HS-27A (cell line): ENCODE measurements around the gene PCDHGB4.
"Not testable (repeated sequence)": the region's sequence is repeated elsewhere in the genome, so short reads cannot be mapped to it uniquely, and the experiment has no call there.

Experiments used
- DNase-seq: peaks from one replicate; pipeline ENCODE4 v3.0.0-alpha.2; 2012; ENCODE audit warnings: low read depth, missing footprints

Gene PCDHGB4

DNA sequence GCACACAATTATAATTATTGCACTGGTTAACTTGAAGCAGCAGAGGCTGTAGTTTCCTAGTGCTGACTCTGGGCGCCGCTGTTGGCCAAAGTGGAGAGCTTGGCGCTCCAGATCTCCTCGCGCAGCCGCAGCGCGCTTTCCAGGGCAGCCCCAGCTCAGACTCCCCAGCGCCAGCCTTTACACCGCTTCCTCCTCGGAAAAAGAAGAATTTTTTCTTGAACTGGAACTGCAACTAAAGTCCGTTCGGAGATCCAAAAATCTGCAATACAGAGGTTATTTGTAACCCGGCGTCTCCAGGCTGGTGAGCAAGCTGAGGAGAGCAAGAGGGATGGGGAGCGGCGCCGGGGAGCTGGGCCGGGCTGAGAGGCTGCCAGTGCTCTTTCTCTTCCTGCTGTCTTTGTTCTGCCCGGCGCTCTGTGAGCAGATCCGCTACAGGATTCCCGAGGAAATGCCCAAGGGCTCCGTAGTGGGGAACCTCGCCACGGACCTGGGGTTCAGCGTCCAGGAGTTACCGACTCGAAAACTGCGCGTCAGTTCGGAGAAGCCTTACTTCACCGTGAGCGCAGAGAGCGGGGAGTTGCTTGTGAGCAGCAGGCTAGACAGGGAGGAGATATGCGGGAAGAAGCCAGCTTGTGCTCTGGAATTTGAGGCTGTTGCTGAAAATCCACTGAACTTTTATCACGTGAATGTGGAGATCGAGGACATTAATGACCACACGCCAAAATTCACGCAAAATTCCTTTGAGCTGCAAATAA, at the start of gene PCDHGB4:
TSS of gene PCDHGB4 (plus strand) at position 142 of the 755 bp plus-strand sequence. CDS start at position 329, 187 bp downstream.
- DNase-seq, result not testable (repeated sequence)

DNA sequence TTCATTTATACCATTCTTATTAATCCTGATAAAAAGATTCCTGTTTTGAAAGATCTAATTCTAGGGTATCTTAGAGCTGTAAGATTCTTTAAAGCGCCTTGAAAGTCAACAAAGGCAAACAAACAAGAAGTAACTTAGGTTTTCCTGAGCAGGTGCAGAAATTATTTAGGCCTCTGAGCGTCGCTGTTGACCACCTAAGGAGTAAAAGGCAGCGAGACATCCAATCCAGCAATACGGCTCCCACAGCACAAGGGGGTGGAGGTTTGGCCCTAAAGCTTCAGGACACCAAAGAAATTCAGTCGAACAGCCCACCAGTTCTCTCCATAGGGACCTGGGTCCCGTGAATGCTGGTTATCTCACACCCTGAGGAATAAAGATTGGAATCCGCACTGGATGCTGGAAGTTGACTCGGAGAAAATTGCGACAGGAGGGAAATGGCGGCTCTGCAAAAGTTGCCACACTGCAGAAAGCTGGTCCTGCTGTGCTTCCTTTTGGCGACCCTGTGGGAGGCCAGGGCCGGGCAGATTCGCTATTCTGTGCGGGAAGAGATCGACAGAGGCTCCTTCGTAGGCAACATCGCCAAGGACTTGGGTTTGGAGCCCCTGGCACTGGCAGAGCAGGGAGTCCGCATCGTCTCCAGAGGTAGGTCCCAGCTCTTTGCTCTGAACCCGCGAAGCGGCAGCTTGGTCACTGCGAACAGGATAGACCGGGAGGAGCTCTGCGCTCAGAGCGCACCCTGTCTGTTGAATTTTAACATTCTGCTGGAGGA, 48.8 kb upstream of the PCDHGB4 start, which contains the start of gene PCDHGA2:
TSS of gene PCDHGA2 (plus strand) at position 223 of the 769 bp plus-strand sequence.
- DNase-seq, result no peak

DNA sequence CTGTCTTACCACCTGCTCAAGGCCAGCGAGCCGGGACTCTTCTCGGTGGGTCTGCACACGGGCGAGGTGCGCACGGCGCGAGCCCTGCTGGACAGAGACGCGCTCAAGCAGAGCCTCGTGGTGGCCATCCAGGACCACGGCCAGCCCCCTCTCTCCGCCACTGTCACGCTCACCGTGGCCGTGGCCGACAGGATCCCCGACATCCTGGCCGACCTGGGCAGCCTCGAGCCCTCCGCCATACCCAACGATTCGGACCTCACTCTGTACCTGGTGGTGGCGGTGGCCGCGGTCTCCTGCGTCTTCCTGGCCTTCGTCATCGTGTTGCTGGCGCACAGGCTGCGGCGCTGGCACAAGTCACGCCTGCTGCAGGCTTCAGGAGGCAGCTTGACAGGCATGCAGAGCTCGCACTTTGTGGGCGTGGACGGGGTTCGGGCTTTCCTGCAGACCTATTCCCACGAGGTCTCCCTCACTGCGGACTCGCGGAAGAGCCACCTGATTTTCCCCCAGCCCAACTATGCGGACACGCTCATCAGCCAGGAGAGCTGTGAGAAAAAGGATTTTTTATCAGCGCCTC, 46.6 kb upstream of the PCDHGB4 start:
- not testable (repeated sequence) for DNase-seq

DNA sequence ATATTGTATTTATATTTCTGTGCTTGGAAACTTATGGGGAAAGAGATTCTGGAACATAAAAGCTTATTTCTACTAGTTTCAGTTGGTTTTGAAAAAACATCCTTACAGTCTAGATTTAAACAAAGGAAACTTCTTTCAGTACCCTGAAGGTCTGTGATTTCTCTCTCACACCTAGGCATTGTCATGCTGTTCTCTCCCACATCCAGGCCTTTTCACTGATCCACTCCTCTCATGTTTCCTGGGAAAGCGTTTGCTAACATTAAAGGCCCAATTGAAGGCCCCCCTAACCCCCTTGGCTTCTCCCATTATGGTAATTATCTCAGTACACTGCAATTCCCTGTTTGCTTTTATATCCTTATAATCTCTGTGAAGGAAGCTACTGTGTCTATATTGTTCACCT, 44.7 kb upstream of the PCDHGB4 start:
- DNase-seq, result no peak

DNA sequence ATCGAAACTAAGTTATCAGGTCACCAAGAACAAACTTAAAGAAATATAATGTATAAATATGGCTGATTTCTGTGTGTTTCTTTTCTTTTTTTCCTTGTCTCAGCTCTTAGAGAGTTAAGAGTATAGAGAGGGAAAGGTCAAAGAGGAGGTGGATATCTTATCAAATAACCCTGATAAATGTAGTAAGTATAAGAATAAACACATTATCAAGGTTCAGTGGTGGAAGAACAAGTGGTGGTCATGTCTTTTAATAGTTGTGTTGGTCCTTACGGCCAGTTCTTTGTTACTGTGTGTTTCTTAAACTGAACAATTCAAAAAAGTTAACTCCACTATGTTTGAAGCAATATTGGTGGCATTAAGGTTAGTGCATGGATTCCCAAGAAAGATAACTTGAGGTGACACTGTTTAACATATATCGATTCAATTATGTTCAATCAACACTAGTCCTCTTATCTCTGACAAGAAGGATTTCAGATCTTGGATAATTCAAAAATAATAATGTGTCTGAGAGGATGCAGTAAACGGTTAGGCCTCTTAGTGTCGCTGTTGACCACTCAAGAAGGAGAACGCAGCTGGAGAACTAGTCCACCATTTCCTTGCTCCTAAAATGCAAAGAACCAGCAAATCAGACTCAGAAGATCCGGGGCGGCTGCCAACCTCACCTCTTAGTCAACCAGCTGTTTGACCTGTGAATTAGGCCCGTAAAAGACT, 44.1 kb upstream of the PCDHGB4 start, which contains the start of gene PCDHGA3:
TSS of gene PCDHGA3 (plus strand) at position 588 of the 711 bp plus-strand sequence. CDS start 205 bp downstream, outside the sequence.
- DNase-seq, result no peak

DNA sequence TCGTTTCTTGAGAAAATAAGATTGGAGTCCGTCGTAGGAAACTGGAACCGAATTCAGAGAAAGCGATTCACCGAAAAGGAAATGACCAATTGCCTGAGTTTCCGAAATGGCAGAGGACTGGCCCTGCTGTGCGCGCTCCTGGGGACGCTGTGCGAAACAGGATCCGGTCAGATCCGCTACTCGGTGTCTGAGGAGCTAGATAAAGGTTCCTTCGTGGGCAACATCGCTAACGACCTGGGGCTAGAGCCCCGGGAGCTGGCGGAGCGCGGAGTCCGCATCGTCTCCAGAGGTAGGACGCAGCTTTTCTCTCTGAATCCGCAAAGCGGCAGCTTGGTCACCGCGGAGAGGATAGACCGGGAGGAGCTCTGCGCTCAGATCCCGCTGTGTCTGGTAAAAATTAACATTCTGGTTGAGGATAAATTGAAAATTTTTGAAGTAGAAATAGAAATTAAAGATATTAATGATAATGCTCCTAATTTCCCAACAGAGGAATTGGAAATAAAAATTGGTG, 43.5 kb upstream of the PCDHGB4 start:
- DNase-seq, result no peak

DNA sequence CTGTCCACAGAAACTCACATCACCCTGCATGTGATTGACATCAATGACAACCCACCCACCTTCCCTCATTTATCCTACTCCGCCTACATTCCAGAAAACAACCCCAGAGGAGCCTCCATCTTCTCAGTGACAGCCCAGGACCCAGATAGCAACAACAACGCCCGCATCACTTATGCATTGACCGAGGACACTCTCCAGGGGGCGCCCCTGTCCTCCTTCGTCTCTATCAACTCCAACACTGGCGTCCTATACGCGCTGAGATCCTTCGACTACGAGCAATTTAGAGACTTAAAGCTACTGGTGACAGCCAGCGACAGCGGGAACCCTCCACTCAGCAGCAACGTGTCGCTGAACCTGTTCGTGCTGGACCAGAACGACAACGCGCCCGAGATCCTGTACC, 42.2 kb upstream of the PCDHGB4 start:
- no peak for DNase-seq

DNA sequence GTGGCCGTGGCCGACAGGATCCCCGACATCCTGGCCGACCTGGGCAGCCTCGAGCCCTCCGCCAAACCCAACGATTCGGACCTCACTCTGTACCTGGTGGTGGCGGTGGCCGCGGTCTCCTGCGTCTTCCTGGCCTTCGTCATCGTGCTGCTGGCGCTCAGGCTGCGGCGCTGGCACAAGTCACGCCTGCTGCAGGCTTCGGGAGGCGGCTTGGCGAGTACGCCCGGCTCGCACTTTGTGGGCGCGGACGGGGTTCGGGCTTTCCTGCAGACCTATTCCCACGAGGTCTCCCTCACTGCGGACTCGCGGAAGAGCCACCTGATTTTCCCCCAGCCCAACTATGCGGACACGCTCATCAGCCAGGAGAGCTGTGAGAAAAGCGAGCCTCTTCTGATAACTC, 41.5 kb upstream of the PCDHGB4 start:
- not testable (repeated sequence) for DNase-seq

DNA sequence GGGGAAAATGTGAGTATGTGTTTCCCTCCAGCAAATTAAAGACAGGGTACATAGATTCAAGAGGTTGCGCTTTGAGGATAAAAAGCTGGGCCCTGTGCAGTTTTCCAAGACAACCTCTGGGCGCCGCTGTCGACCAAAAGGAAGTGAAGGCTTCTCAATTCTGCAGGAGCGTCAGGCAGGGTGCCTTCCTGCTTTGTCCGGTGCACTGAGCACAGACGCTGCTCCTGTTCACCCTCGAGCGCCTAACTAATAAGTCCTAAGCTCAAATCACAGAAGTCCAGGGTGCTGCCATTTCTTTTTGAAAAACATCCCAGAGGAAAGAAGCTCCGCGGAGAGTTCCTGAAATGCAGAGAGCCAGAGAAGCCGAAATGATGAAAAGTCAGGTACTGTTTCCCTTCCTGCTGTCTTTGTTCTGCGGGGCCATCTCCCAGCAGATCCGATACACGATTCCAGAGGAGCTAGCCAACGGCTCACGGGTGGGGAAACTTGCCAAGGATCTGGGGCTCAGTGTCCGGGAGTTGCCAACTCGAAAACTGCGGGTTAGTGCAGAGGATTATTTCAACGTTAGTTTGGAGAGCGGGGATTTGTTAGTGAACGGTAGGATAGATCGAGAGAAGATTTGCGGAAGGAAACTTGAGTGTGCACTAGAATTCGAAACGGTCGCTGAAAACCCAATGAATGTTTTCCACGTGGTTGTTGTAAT, 37.4 kb upstream of the PCDHGB4 start, which contains the start of gene PCDHGB1:
TSS of gene PCDHGB1 (plus strand) at position 183 of the 703 bp plus-strand sequence. CDS start at position 345, 162 bp downstream.
- no peak for DNase-seq

DNA sequence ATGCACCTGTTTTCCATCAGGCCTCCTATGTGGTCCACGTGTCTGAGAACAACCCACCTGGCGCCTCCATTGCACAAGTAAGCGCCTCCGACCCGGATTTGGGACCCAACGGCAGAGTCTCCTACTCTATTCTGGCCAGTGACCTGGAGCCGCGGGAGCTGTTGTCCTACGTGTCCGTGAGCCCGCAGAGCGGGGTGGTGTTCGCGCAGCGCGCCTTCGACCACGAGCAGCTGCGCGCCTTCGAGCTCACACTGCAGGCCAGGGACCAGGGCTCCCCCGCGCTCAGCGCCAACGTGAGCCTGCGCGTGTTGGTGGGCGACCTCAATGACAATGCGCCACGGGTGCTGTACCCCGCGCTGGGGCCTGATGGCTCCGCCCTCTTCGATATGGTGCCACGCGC, 35.9 kb upstream of the PCDHGB4 start:
- no peak for DNase-seq

DNA sequence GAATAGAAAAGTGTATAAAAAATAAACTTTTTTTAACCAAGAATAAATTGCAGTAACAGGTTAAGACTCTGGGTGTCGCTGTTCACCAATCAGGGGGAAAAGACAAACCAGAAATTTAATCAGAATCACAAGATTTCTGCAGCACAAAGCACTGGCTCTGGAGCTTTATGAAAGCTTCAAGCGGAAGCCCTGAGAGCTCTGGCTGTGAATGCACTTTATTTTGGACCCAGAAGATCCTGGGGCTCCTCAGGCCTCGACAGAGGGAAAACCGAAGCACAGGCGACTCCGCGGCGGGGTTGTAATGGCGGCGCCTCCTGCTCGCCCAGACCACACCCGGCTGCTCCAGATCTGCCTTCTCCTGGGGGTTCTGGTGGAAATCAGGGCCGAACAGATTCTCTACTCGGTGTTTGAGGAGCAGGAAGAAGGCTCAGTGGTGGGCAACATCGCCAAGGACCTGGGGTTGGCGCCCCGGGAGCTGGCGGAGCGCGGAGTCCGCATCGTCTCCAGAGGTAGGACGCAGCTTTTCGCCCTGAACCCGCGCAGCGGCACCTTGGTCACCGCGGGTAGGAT, 32.5 kb upstream of the PCDHGB4 start, which contains the start of gene PCDHGA4:
TSS of gene PCDHGA4 (plus strand) at position 122 of the 570 bp plus-strand sequence. CDS start at position 209, 87 bp downstream.
- no peak for DNase-seq

DNA sequence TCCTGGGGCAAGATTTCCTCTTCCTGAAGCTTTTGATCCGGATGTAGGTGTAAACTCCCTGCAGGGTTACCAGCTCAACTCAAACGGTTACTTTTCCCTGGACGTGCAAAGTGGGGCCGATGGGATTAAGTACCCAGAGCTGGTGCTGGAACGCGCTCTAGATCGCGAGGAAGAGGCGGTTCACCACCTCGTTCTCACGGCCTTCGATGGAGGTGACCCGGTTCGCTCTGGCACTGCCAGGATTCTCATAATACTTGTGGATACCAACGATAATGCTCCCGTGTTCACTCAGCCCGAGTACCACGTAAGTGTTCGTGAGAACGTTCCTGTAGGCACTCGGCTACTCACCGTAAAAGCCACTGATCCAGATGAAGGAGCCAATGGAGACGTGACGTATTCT, 31.9 kb upstream of the PCDHGB4 start:
- DNase-seq, result no peak

DNA sequence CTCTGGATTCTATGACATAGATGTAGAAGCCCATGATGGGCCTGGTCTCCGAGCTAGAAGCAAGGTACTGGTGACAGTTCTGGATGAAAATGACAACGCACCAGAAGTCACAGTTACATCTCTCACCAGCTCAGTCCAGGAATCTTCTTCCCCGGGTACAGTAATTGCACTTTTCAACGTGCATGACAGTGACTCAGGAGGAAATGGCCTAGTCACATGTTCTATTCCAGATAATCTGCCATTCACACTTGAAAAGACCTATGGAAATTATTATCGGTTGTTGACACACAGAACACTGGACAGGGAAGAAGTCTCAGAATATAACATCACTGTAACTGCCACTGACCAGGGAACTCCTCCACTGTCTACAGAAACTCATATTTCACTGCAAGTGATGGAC, 31.4 kb upstream of the PCDHGB4 start:
- DNase-seq, result no peak

DNA sequence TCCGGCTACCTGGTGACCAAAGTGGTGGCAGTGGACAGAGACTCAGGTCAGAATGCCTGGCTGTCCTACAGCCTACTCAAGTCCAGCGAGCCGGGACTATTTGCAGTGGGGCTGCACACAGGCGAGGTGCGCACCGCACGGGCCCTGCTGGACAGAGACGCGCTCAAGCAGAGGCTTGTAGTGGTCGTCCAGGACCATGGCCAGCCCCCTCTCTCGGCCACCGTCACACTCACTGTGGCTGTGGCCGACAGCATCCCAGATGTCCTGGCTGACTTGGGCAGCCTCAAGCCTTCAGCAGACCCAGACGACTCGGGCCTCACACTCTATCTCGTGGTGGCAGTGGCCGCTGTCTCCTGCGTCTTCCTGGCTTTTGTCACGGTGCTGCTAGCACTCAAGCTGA, 30.5 kb upstream of the PCDHGB4 start:
- no peak for DNase-seq

DNA sequence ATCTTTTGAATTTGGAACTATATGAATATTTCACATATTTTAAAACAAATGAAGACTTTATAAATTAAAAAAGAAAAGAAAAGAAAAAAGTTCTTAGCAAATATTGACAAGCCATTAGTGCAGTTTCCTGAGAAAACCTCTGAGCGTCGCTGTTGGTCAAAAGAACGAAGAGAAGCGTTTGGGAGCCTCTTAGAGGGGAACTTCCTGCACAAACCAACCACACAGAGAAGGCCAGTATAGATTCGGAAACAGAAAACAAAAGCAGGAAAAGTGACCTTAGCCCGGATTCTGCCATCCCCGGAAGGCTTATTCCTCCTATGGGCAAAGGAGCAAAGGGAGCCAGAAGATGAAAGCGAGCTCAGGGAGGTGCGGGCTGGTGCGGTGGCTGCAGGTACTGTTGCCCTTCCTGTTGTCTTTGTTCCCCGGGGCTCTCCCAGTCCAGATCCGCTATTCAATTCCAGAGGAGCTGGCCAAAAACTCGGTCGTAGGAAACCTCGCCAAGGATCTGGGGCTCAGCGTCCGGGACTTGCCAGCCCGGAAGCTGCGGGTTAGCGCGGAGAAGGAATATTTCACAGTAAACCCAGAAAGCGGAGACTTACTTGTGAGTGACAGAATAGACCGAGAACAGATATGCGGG, 27.6 kb upstream of the PCDHGB4 start, which contains the start of gene PCDHGB2:
TSS of gene PCDHGB2 (plus strand) at position 205 of the 637 bp plus-strand sequence. CDS start at position 347, 142 bp downstream.
- no peak for DNase-seq

DNA sequence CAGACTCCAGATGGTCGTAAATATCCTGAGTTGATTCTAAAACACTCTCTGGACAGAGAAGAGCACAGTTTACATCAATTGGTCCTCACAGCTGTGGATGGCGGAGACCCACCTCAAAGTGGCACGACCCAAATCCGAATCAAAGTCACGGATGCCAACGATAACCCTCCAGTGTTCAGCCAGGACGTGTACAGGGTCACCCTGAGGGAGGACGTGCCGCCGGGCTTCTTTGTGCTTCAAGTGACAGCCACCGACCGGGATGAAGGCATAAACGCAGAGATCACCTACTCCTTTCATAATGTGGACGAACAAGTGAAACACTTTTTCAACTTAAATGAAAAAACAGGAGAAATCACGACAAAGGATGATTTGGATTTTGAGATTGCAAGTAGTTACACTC, 26.8 kb upstream of the PCDHGB4 start:
- DNase-seq, result no peak

DNA sequence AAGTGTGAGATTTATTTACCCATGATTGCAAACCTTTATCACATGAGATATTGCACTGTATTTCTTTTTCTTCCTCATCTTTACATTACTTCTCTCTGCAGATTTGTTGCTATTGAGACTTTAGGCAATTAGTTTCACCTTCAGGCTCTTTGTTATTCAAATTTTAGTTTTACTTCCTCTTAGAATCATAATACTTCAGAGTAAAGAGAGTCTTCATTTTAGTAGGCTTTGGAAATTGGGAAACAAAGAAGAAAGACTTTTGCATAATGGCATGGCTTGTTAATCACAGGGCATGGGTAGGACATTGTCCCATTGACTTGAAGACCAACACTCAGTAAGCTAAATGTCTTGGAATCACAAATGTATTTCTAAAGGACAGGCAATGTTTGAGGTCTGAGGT, 24.8 kb upstream of the PCDHGB4 start:
- DNase-seq, result no peak

DNA sequence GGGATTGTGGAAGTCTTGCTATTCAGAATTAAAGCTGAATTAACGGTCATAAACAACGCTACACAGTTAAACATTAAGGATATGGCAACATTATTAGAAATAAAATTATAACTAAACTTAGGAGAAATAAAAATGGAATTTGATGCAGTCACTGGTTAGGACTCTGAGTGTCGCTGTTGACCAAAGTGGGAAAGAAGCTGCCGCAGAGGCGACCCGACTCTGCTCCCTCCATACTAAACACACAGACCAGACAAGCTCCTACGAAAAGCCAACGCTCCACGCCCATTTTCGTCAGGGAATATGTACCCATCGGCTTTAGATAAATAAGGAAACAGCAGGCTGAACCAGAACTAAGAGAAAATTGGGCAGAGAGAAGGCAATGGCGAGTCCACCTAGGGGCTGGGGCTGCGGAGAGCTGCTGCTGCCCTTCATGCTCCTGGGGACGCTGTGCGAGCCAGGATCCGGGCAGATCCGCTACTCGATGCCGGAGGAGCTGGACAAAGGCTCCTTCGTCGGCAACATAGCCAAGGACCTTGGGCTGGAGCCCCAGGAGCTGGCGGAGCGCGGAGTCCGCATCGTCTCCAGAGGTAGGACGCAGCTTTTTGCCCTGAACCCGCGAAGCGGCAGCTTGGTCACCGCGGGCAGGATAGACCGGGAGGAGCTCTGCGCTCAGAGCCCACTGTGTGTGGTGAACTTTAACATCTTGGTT, 23.4 kb upstream of the PCDHGB4 start, which contains the start of gene PCDHGA5:
TSS of gene PCDHGA5 (plus strand) at position 211 of the 709 bp plus-strand sequence. CDS start at position 380, 169 bp downstream.
- no peak for DNase-seq
